Tibial artery (tissue), 4 donors: ENCODE measurements around the gene GALNT7.
A peak's percentile ranks its signal among the peaks of the same experiment; 100 is the strongest.

ENCODE experiments used
- DNase-seq, 2 donors: peaks; one replicate each; pipeline ENCODE4 v3.0.0-alpha.2; 2019
- H3K27ac ChIP-seq, 2 donors: fragments of 200-600 bp; sonication (generic) in 1 of 2; 1 replicate in 1 of 2; 2 replicates in 1 of 2; pipeline ENCODE4 v1.5.1; 2018 to 2019; ENCODE audit warnings: mild to moderate bottlenecking in 1 of 2
- H3K27me3 ChIP-seq, 2 donors: fragments of 200-600 bp; sonication (generic) in 1 of 2; one replicate each; pipeline versions ENCODE4 v1.5.1 to v1.6.0; 2016 to 2019
- H3K36me3 ChIP-seq, 3 donors: fragments of 200-600 bp; sonication (generic) in 2 of 3; one replicate each; pipeline ENCODE4 v1.5.1; 2016 to 2019; ENCODE audit warnings: mild to moderate bottlenecking in 2 of 3
- H3K4me1 ChIP-seq, 4 donors: fragments of 200-600 bp; sonication (generic) in 2 of 4; 1 replicate in 3 of 4; 2 replicates in 1 of 4; pipeline ENCODE4 v1.5.1; 2016 to 2019
- H3K4me3 ChIP-seq, 2 donors: fragments of 200-600 bp; sonication (generic) in 1 of 2; 1 replicate in 1 of 2; 2 replicates in 1 of 2; pipeline ENCODE4 v1.5.1; 2018 to 2019; ENCODE audit warnings: mild to moderate bottlenecking in 2 of 2
- H3K9me3 ChIP-seq, 3 donors: fragments of 200-600 bp; sonication (generic) in 1 of 3; one replicate each; pipeline ENCODE4 v1.5.1; 2016 to 2019
- CTCF ChIP-seq, 2 experiments: fragments of 200-600 bp in 1 of 2; fragments of 450-650 bp in 1 of 2; IDR thresholded peaks; one replicate each; pipeline ENCODE4 v1.5.1; 2017 to 2019; ENCODE audit warnings: antibody characterized with exemption in 2 of 2, mild to moderate bottlenecking in 1 of 2, moderate library complexity in 1 of 2
- intact Hi-C: fragments of 100-400 bp; cut with DNase I; formaldehyde crosslinking; loops from one replicate; pipeline ENCODE4 v1.15.0; 2023; ENCODE audit warnings: low total_unique reads

The GALNT7 gene

GRCh38 chr4:173294444-173294843 is 125.8 kb downstream of the GALNT7 start:
- DNase-seq: no peak
- Histone ChIP-seq H3K4me3 (no peak overlapping the region), H3K36me3 (peaks cover 0 to 12% (median 4%) of the 10 kb centered on the region in 3 donors), H3K4me1 (no peaks in the 10 kb centered on the region), H3K27ac (no peak overlapping the region), H3K27me3 (no peaks in the 10 kb centered on the region), H3K9me3 (no peaks in the 10 kb centered on the region)
- intact Hi-C loops: no loop called here
- TF ChIP-seq CTCF (IDR thresholded peaks at IDR 0.05): no peak

GRCh38 chr4:173301518-173302201 is 133.0 kb downstream of the GALNT7 start:
- Histone ChIP-seq H3K4me3 (no peak overlapping the region), H3K9me3 (no peaks in the 10 kb centered on the region), H3K4me1 (peaks cover 0 to 2% (median 0%) of the 10 kb centered on the region in 4 donors), H3K36me3 (peaks cover 0 to 15% (median 0%) of the 10 kb centered on the region in 3 donors), H3K27me3 (no peaks in the 10 kb centered on the region), H3K27ac (no peak overlapping the region)
- peak; percentile 60 to 76 for TF ChIP-seq CTCF (IDR thresholded peaks at IDR 0.05)
- DNase-seq: no peak
- intact Hi-C loops: no loop called here

- DNase-seq: no peak
- intact Hi-C loops: no loop called here
- TF ChIP-seq CTCF (IDR thresholded peaks at IDR 0.05): no peak
- Histone ChIP-seq H3K27ac (no peak overlapping the region), H3K27me3 (no peaks in the 10 kb centered on the region), H3K4me3 (no peak overlapping the region), H3K36me3 (peaks cover 0 to 35% (median 0%) of the 10 kb centered on the region in 3 donors), H3K9me3 (no peaks in the 10 kb centered on the region), H3K4me1 (no peaks in the 10 kb centered on the region)
Measured at GRCh38 chr4:173307778-173308177, 139.2 kb downstream of the GALNT7 start.

- peaks cover 0 to 49% (median 7%) of the 10 kb centered on the region in 3 donors for H3K36me3 ChIP-seq
- intact Hi-C loops: no loop called here
- no peaks in the 10 kb centered on the region for H3K27me3 ChIP-seq
Measured at GRCh38 chr4:173311368-173311767, 142.8 kb downstream of the GALNT7 start.

GRCh38 chr4:173314715-173315114 is 146.1 kb downstream of the GALNT7 start:
- Histone ChIP-seq H3K27ac (no peak overlapping the region), H3K4me1 (no peaks in the 10 kb centered on the region), H3K27me3 (no peaks in the 10 kb centered on the region), H3K4me3 (no peak overlapping the region), H3K36me3 (peaks cover 0 to 53% (median 7%) of the 10 kb centered on the region in 3 donors), H3K9me3 (no peaks in the 10 kb centered on the region)
- DNase-seq: no peak
- intact Hi-C loops: no loop called here
- TF ChIP-seq CTCF (IDR thresholded peaks at IDR 0.05): no peak

More at GRCh38 chr4:173311368-173311767, 142.8 kb downstream of the GALNT7 start:
- H3K27ac ChIP-seq: no peak overlapping the region
- no peaks in the 10 kb centered on the region for H3K4me1 ChIP-seq
- DNase-seq: no peak
- H3K9me3 ChIP-seq: no peaks in the 10 kb centered on the region
- no peak overlapping the region for H3K4me3 ChIP-seq
- no peak for TF ChIP-seq CTCF (IDR thresholded peaks at IDR 0.05)
